ENCODE data around the gene LMO7. TPM values are rescaled to one million over a fixed set of nuclear protein-coding genes. Genes with fewer than 3 reads are reported as not detected.

LMO7 gene
- total and polyA plus RNA-seq, 8 donors: 17.1 to 214 (median 72.4) TPM

DNA sequence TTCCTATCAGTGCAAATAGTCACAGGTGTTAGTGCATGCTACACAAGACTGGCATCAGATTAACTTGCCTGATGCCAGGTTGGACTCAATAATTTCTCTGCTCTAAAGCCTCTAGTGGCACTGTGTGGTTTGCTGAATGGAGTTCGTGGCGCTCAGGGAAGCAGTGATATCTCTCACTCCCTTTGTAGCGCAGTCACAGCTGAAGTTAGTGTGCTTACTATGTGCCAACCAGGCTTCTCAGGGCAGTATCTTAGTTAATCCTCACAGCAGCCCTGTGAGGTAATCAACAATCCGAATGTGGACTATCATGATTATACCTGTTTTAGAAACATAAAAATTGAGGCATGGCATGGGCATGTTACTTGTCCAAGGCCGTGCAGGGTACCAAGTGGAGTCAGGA is 190.3 kb downstream of the LMO7 start:
- DNase-seq: no peak
- intact Hi-C loops (cut with DNase I; ENCODE audit: low total_unique reads): no loop called here
- 74 to 93% (median 79%) methylated on average over 5 of the region's 5 CpGs for WGBS, 5 donors
- H3K9me3 ChIP-seq: peaks cover 0 to 1% (median 0%) of the 10 kb centered on the region in 4 donors
- H3K4me3 ChIP-seq: no peak overlapping the region
- H3K36me3 ChIP-seq: peaks cover 0 to 47% (median 25%) of the 10 kb centered on the region in 4 donors
- TF ChIP-seq, protein P1, sequence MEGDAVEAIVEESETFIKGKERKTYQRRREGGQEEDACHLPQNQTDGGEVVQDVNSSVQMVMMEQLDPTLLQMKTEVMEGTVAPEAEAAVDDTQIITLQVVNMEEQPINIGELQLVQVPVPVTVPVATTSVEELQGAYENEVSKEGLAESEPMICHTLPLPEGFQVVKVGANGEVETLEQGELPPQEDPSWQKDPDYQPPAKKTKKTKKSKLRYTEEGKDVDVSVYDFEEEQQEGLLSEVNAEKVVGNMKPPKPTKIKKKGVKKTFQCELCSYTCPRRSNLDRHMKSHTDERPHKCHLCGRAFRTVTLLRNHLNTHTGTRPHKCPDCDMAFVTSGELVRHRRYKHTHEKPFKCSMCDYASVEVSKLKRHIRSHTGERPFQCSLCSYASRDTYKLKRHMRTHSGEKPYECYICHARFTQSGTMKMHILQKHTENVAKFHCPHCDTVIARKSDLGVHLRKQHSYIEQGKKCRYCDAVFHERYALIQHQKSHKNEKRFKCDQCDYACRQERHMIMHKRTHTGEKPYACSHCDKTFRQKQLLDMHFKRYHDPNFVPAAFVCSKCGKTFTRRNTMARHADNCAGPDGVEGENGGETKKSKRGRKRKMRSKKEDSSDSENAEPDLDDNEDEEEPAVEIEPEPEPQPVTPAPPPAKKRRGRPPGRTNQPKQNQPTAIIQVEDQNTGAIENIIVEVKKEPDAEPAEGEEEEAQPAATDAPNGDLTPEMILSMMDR (IDR thresholded peaks at IDR 0.05): no peak
- TF ChIP-seq POLR2A (IDR thresholded peaks at IDR 0.05) (no peak), POLR2AphosphoS5 (IDR thresholded peaks at IDR 0.05) (no peak), EP300 (IDR thresholded peaks at IDR 0.05) (no peak)
- peaks cover 0 to 9% (median 1%) of the 10 kb centered on the region in 4 donors for H3K4me1 ChIP-seq
- H3K27me3 ChIP-seq: no peaks in the 10 kb centered on the region
- H3K27ac ChIP-seq: no peak overlapping the region

DNA sequence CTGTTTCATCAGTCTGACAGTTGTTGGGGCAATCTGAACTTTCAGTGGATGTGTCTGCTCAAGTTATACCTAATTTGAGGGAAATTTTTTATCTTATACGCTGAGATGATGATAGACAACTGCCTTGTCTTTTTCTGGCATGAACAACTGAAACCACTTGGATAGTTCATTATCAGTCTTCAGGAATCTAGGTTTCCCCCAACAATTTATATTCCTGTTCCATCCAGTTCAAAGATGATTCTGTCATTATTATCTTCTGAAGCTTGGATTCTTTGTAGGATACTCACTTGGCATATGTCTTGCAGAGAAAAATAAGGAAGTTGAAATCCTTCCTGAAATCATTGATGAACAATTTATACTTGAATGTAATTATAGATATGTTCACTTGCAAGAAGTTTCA is 193.7 kb downstream of the LMO7 start:
- Histone ChIP-seq H3K27ac (no peak overlapping the region), H3K4me1 (peaks cover 0 to 3% (median 0%) of the 10 kb centered on the region in 4 donors), H3K27me3 (no peaks in the 10 kb centered on the region), H3K9me3 (peaks cover 0 to 5% (median 0%) of the 10 kb centered on the region in 4 donors), H3K4me3 (no peak overlapping the region), H3K36me3 (peaks cover 0 to 32% (median 15%) of the 10 kb centered on the region in 4 donors)
- DNase-seq: no peak
- 77 to 100% (median 95%) methylated on average over 1 of the region's 1 CpG for WGBS, 5 donors
- intact Hi-C loops (cut with DNase I; ENCODE audit: low total_unique reads): no loop called here
- TF ChIP-seq EP300 (IDR thresholded peaks at IDR 0.05) (no peak), POLR2AphosphoS5 (IDR thresholded peaks at IDR 0.05) (no peak), POLR2A (IDR thresholded peaks at IDR 0.05) (no peak)
- TF ChIP-seq, protein P1 (IDR thresholded peaks at IDR 0.05): no peak

DNA sequence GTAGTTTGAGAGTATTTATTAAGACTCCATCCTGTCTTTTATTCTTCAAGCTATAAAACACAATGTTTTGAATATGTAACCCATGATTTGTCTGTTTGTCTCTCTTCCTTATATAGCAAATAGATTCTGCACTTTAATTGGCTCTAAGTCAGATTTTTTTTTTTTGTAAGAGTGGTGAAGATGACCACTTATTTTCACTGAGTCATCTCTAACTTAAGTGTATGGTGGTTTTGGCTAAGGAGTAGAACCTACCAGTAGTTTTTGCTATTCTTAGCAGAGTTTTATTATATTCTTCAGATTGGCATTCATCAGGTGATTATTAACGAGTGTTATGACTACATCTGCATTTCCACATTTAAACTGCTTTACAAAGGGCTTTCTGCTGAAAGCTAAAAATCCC is 194.7 kb downstream of the LMO7 start:
- Histone ChIP-seq H3K4me3 (no peak overlapping the region), H3K27ac (no peak overlapping the region), H3K27me3 (no peaks in the 10 kb centered on the region), H3K9me3 (peaks cover 0 to 5% (median 0%) of the 10 kb centered on the region in 4 donors), H3K36me3 (peaks cover 0 to 30% (median 14%) of the 10 kb centered on the region in 4 donors), H3K4me1 (peaks cover 0 to 3% (median 0%) of the 10 kb centered on the region in 4 donors)
- TF ChIP-seq, protein P1 (IDR thresholded peaks at IDR 0.05): no peak
- TF ChIP-seq EP300 (IDR thresholded peaks at IDR 0.05) (no peak), POLR2A (IDR thresholded peaks at IDR 0.05) (no peak), POLR2AphosphoS5 (IDR thresholded peaks at IDR 0.05) (no peak)
- intact Hi-C loops (cut with DNase I; ENCODE audit: low total_unique reads): no loop called here
- WGBS, 5 donors: 50 to 98% (median 95%) methylated on average over 1 of the region's 1 CpG
- no peak for DNase-seq

DNA sequence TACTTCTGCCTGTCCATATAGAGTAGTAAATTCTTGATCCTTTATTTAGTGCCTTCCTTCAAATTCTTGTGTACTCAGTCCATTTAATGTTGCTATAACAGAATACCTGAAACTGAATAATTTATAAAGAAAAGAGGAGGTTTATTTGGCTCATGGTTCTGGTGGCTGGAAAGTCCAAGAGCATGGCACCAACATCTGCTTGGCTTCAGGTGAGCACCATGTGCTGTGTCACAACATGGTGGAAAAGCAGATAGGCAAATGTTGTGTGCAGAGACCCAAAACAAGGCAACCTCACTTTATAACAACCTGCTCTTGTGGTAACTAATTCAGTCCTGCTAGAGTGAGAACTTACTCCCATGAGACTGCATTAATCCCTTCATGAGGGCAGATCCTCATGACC is 195.3 kb downstream of the LMO7 start:
- H3K27ac ChIP-seq: no peak overlapping the region
- H3K4me1 ChIP-seq: peaks cover 0 to 3% (median 0%) of the 10 kb centered on the region in 4 donors
- TF ChIP-seq POLR2AphosphoS5 (IDR thresholded peaks at IDR 0.05) (no peak), POLR2A (IDR thresholded peaks at IDR 0.05) (no peak), EP300 (IDR thresholded peaks at IDR 0.05) (no peak)
- TF ChIP-seq, protein P1 (IDR thresholded peaks at IDR 0.05): no peak
- no peak for DNase-seq
- peaks cover 0 to 26% (median 11%) of the 10 kb centered on the region in 4 donors for H3K36me3 ChIP-seq
- intact Hi-C loops (cut with DNase I; ENCODE audit: low total_unique reads): no loop called here
- H3K27me3 ChIP-seq: no peaks in the 10 kb centered on the region
- H3K4me3 ChIP-seq: no peak overlapping the region
- peaks cover 0 to 5% (median 0%) of the 10 kb centered on the region in 4 donors for H3K9me3 ChIP-seq

All from stomach (tissue), 9 donors.